Fibroblast of the aortic adventitia (primary cell): ENCODE measurements around the gene C19orf12. TPM values are rescaled to one million over a fixed set of nuclear protein-coding genes. Genes with fewer than 3 reads are reported as not detected.

Experiments
- DNase-seq: peaks from one replicate; pipeline ENCODE4 v3.0.0-alpha.2; 2010; ENCODE audit warnings: low read depth
- H3K4me3 ChIP-seq: 2 replicates; pipeline ENCODE4 v1.5.1; 2011; ENCODE audit warnings: low read depth, mild to moderate bottlenecking, control low read depth, low read length, moderate library complexity
- total RNA-seq: library from RNA; depleted of rRNA; stranded (reverse); fragments of >200 nt; gene quantifications from 2 replicates; pipeline ENCODE4 v1.2.3, GENCODE V29; 2012; ENCODE audit warnings: low replicate concordance
- TF ChIP-seq, protein P1 (sequence below): IDR thresholded peaks from 2 replicates; pipeline ENCODE4 v1.5.1; 2011; ENCODE audit warnings: mild to moderate bottlenecking, low read length, control low read depth, inconsistent platforms; ENCODE audit not compliant: insufficient read depth

The C19orf12 gene
- total RNA-seq, 1 donor = 24.0 TPM

DNA sequence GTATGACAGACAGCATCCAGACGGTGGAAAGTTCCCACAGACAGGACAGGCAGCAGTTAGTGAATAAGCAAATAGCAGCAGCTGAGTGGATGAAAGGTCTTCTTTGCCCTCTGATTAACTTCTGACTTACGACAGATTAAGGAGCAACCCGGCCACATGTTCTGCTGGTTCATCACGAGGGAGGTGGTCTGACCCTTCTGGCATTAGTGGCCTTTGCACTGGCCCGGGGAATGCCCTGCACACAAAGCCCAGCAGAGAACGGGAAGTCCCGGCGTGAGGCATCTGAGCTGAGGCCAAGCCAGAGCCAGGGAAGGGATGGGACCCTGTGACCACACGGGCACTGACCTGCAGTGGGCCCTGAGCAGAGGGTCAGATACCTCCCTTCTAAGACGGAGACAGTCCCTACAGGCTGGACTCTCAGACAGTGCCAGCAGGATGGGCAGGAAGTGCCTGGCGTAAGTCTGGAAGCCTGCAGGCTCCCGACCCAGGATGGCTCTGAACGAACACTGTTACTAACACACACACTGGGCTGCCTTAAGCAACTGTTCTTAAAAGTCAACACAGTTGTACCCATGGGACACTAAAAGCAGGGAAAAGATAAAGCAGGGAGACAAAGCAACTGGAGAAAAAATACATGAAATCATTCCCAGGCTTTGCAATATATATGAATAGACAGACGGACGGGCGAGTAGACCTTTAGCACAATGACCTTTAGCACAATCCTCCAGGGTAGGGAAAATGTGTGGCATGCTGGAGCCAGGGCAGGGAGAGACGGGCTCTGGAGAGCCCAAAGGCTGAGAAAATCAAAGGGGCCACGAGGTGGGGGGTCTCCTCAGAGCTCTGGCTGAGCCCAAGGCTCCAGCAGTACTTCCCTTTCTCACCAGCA, 6.3 kb downstream of the C19orf12 start:
- peak; percentile 33 for DNase-seq
- TF ChIP-seq, protein P1, sequence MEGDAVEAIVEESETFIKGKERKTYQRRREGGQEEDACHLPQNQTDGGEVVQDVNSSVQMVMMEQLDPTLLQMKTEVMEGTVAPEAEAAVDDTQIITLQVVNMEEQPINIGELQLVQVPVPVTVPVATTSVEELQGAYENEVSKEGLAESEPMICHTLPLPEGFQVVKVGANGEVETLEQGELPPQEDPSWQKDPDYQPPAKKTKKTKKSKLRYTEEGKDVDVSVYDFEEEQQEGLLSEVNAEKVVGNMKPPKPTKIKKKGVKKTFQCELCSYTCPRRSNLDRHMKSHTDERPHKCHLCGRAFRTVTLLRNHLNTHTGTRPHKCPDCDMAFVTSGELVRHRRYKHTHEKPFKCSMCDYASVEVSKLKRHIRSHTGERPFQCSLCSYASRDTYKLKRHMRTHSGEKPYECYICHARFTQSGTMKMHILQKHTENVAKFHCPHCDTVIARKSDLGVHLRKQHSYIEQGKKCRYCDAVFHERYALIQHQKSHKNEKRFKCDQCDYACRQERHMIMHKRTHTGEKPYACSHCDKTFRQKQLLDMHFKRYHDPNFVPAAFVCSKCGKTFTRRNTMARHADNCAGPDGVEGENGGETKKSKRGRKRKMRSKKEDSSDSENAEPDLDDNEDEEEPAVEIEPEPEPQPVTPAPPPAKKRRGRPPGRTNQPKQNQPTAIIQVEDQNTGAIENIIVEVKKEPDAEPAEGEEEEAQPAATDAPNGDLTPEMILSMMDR = no peak
- no peak overlapping the region for H3K4me3 ChIP-seq

DNA sequence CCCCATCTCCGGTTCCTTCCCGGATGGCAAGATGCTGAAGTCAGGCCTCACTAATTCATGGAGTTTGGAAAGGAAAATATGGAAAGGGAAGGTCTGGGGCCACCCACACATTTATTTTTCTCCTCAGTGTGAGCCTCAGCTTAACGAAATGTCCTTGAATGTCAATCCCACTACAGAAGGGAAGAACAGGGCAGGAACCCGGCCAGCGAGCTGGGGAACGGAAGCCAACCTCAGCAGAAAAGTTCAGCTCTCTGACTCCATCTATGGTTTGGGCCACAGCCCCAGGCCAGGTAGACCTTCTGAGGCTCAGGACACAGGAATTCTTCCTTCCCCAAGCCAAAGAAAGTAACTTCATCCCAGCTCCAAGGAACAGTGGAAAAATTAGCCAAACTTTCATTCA, 8.4 kb downstream of the C19orf12 start:
- H3K4me3 ChIP-seq = no peak overlapping the region
- TF ChIP-seq, protein P1 = no peak
- DNase-seq = no peak

DNA sequence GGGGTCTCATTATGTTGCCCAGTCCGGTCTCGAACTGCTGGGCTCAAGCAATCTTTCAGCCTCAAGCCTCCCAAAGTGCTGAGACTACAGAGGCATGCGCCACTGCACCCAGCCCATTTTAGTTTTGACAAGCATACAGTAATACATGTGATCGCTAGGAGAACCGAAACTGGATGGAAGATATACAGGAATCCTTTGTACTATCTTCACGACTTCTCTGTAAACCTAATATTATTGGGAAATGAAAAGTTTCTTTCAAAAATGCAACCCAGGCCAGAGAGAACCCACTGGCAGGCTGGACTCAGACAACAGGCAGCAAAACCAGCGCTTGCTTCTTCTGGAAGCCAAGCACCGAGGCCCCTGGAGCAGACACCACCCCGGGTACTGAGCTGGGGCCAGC, 9.4 kb downstream of the C19orf12 start:
- DNase-seq = no peak
- no peak overlapping the region for H3K4me3 ChIP-seq

DNA sequence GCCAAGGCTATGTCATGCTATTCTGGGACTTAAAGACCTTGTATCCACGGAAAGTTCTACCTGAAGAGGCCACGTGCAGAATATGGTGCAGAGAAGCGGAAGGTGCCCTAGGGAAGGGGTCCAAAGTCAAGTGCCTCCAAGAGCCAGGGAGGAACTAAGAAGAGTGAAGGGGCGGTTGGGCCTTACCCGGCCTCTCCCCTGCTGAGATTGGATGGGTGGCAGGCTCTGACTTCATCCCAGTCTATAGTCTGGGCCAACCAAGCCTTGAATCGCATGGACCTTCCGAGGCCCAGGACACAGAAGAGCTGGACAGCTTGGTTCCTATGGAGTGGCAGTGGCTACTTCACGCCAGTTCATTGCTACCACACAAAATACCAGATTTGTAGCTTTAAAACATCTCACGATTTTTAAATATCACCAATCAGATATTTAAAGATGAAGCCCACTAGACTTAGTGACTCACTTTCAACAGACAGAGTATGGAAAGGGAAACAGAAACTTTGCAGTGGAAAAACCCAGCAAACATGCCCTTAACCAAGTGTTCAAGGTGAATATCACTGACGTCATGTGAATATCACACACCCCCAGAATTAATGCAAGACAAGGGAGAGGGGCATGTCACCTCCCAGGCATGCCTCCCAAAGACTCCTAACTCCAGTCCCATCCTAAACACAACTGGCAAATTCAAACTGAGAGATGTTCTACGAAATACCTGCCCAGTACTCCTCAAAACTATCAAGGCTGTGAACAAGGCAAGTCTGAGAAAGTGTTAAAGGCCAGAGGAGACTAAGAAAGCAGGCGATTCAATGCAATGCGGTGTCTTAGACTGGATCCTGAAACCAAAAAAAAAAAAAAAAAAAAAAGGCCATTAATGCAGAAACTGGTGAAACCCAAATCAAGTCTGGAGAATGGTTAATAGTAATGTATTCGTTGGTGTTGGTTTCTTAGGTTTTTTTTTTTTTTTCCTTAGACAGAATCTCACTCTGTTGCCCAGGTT, 10.2 kb downstream of the C19orf12 start:
- DNase-seq = no peak
- TF ChIP-seq, protein P1 = no peak
- no peak overlapping the region for H3K4me3 ChIP-seq

More for the DNA sequence above, 9.4 kb downstream of the C19orf12 start:
- TF ChIP-seq, protein P1 = no peak

GRCh38 chr19:29702963-29703320, 12.1 kb downstream of the C19orf12 start:
- no peak for DNase-seq
- TF ChIP-seq, protein P1 = no peak
- no peak overlapping the region for H3K4me3 ChIP-seq

DNA sequence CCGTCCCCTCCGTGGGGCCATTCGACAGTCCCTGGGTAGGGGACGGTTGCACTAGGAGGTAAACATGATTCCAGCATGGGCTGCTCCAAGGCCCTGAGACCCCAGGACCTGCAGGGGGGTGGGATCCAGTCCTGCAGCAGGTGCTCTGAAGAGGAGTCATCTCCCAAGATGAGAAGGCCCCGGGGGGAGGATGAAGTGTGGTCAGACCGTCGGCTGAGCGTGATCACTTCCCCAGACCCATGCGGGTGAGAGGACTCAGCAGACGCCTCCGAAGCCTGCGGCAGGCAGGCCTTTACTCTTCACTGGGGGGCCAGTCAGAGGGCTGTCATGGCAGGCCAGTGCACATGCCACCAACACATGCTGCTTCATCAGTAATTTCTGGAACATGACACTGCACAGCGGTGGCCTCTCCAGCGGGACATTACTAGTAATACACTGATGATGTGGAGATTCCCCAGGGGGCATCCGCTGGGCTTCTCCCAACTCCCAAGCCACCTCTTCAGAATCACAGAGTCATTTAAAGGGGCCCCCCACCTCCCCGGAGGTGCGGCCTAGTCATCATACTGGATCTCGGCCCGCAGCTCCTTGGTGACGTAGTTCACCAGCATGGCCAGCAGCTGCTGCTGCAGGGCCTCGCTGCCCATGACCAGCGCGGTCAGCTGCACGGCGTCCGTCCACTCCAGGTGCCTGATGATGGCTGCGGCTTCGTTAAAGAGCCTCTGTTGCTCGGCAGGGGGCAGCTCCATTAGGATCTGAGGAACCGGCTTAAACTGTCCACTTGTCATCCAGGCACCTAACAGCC, 12.7 kb downstream of the C19orf12 start:
- H3K4me3 ChIP-seq = no peak overlapping the region
- TF ChIP-seq, protein P1 = no peak
- no peak for DNase-seq
